Activated T-helper 2 cell treated with anti-CD3 and anti-CD28 coated beads, Interferon-gamma antibody, Interleukin-2, Interleukin-4, amounts not matched to agents 10 μg/mL and 5 μg/mL and 100 μg/mL, durations not matched to agents 14 hours and 24 hours and 36 hours (primary cell): ENCODE results near the gene HES3. TPM values are rescaled to one million over a fixed set of nuclear protein-coding genes. Genes with fewer than 3 reads are reported as not detected.

ENCODE experiments used
- DNase-seq: peaks from one replicate; pipeline ENCODE4 v3.0.0; 2021; ENCODE audit warnings: low spot score
- H3K27ac Mint-ChIP-seq: one replicate; pipeline ENCODE4 v1.8.0; 2021; ENCODE audit warnings: mixed read lengths
- H3K27me3 Mint-ChIP-seq: one replicate; pipeline ENCODE4 v1.8.0; 2021; ENCODE audit warnings: low read depth, mixed read lengths
- H3K36me3 Mint-ChIP-seq: one replicate; pipeline ENCODE4 v1.8.0; 2021; ENCODE audit warnings: low read depth, mixed read lengths
- H3K4me1 Mint-ChIP-seq: one replicate; pipeline ENCODE4 v1.8.0; 2021; ENCODE audit warnings: low read depth, mixed read lengths
- H3K4me3 Mint-ChIP-seq: one replicate; pipeline ENCODE4 v1.8.0; 2021; ENCODE audit warnings: low read depth, mild to moderate bottlenecking, moderate library complexity, mixed read lengths
- H3K9me3 Mint-ChIP-seq: one replicate; pipeline ENCODE4 v1.8.0; 2021; ENCODE audit warnings: mixed read lengths
- intact Hi-C: fragments of 100-400 bp; cut with micrococcal nuclease; formaldehyde crosslinking; loops from one replicate; pipeline ENCODE4 v1.15.1; 2023
- total RNA-seq: library from RNA; stranded (reverse); gene quantifications from 2 replicates; pipeline ENCODE4 v1.2.3, GENCODE V29; 2022

The HES3 gene
- total RNA-seq, 1 donor from 2014 or later = not detected

DNA sequence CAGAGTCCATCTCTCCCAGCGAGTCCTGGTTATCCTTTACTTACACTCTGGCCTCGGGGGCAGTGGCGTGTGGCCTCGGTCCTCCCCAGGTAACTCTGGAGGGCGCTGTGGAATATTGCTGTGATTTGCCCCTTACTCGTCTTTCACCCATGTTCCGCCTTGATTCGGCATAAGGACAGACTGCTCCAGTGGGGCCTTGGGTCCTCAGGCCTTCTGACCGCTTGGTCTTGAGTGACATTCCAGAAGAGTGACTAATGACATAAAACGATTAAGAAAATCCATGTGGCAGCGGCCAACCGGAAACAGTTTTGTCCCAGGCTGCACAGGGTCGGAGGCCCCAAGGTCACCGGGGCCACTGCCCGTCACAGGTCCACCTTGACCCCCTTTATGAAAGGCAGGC, 19.3 kb upstream of the HES3 start:
- H3K27me3 Mint-ChIP-seq = no peaks in the 10 kb centered on the region
- peaks cover 58% of the 10 kb centered on the region for H3K36me3 Mint-ChIP-seq
- H3K4me1 Mint-ChIP-seq = no peaks in the 10 kb centered on the region
- no peak for DNase-seq
- H3K9me3 Mint-ChIP-seq = no peaks in the 10 kb centered on the region
- intact Hi-C loops = no loop called here
- H3K27ac Mint-ChIP-seq = no peak overlapping the region
- H3K4me3 Mint-ChIP-seq = no peak overlapping the region

DNA sequence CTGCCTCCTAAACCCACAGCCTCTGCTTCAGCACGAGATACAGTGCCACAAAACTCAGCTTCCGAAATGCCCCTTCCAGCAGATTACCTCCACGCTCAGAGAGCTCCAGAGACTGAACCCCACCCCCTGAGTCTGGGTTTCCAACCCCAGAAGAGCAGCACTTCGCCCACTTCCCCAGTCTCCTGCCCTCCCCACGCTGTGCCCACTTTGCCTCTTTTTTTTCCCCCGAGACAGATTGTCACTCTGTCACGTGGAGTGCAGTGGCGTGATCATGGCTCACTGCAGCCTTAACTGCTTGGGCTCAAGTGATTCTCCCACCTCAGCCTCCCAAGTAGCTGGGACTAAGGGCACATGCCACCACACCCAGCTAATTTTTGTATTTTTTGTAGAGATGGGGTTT, 18.3 kb upstream of the HES3 start:
- no peaks in the 10 kb centered on the region for H3K4me1 Mint-ChIP-seq
- no peaks in the 10 kb centered on the region for H3K27me3 Mint-ChIP-seq
- no peak overlapping the region for H3K4me3 Mint-ChIP-seq
- no peak for DNase-seq
- intact Hi-C loops = no loop called here
- no peaks in the 10 kb centered on the region for H3K9me3 Mint-ChIP-seq
- H3K36me3 Mint-ChIP-seq = peaks cover 54% of the 10 kb centered on the region
- H3K27ac Mint-ChIP-seq = no peak overlapping the region

DNA sequence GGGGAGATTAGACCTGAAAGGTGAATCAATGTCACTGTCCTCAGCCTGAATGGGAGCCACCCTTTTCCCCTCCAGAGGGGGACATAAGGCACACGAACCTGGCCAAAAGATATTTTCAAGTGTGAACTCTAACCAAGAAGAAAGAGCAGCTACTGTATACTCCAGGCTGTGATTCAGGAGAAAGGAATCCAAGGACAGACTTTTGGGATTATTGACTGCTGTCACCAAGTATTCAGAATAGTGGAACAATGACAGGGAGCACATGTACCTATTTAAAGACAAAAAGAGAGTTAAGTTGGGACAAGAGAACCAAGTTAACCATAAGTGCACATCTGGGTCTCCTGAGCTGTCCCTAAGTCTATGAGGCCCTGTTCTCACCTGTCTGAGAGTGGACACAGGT, 10.6 kb upstream of the HES3 start:
- H3K36me3 Mint-ChIP-seq = peaks cover 35% of the 10 kb centered on the region
- no peak overlapping the region for H3K27ac Mint-ChIP-seq
- no peak for DNase-seq
- H3K4me3 Mint-ChIP-seq = peak overlapping the region; percentile 89
- peaks cover 9% of the 10 kb centered on the region for H3K4me1 Mint-ChIP-seq
- H3K27me3 Mint-ChIP-seq = no peaks in the 10 kb centered on the region
- intact Hi-C loops = no loop called here
- no peaks in the 10 kb centered on the region for H3K9me3 Mint-ChIP-seq

GRCh38 chr1:6234502-6235295, 9.3 kb upstream of the HES3 start:
- H3K4me1 Mint-ChIP-seq = peaks cover 9% of the 10 kb centered on the region
- peak overlapping the region; percentile 89 for H3K4me3 Mint-ChIP-seq
- H3K27ac Mint-ChIP-seq = peak overlapping the region; percentile 60
- intact Hi-C loops = loop anchor here (2.0 to 5.0 kb wide), 2 partner anchors 28 to 37 kb away; partner anchors contain the start of genes RNF207 and RPL22
- no peak for DNase-seq
- H3K27me3 Mint-ChIP-seq = peaks cover 11% of the 10 kb centered on the region
- peaks cover 33% of the 10 kb centered on the region for H3K36me3 Mint-ChIP-seq
- H3K9me3 Mint-ChIP-seq = no peaks in the 10 kb centered on the region

GRCh38 chr1:6235296-6235677, 8.7 kb upstream of the HES3 start:
- H3K4me1 Mint-ChIP-seq = peaks cover 9% of the 10 kb centered on the region

DNA sequence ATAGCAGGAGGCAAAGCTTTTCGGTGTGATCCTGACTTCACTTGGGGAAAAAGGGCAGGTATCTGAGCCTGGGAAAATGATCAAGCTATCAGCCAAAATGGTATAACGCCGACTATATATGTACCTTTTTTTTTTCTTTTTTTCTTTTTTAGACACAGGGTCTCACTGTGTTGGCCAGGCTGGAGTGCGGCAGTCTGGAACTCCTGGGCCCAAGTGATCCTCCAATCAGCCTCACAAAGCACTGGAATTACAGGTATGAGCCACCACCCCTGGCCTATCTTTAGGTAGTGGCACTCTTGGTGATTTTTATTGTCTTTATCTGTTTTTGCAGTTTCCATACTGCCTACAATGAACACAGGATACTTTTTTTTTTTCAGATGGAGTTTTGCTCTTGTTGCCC, 6.9 kb upstream of the HES3 start:
- peak overlapping the region; percentile 39 for H3K4me3 Mint-ChIP-seq
- no peaks in the 10 kb centered on the region for H3K9me3 Mint-ChIP-seq
- intact Hi-C loops = loop anchor here (5.0 kb wide), 1 partner anchor 40 kb away; the partner anchor contains the start of gene RPL22
- peaks cover 12% of the 10 kb centered on the region for H3K4me1 Mint-ChIP-seq
- H3K36me3 Mint-ChIP-seq = peaks cover 18% of the 10 kb centered on the region
- DNase-seq = no peak
- peaks cover 29% of the 10 kb centered on the region for H3K27me3 Mint-ChIP-seq
- H3K27ac Mint-ChIP-seq = no peak overlapping the region

More at GRCh38 chr1:6235296-6235677, 8.7 kb upstream of the HES3 start:
- Mint-ChIP-seq H3K9me3 (no peaks in the 10 kb centered on the region), H3K36me3 (peaks cover 31% of the 10 kb centered on the region), H3K27me3 (peaks cover 15% of the 10 kb centered on the region), H3K4me3 (peak overlapping the region; percentile 89), H3K27ac (peak overlapping the region; percentile 60)
- intact Hi-C loops = loop anchor here (2.0 to 5.0 kb wide), 2 partner anchors 28 to 38 kb away; partner anchors contain the start of genes RNF207 and RPL22
- no peak for DNase-seq

- Mint-ChIP-seq H3K27ac (no peak overlapping the region), H3K9me3 (no peaks in the 10 kb centered on the region), H3K36me3 (peaks cover under 1% of the 10 kb centered on the region), H3K4me3 (no peak overlapping the region), H3K4me1 (peaks cover 7% of the 10 kb centered on the region), H3K27me3 (peaks cover 44% of the 10 kb centered on the region)
- DNase-seq = no peak
- intact Hi-C loops = loop anchor here (5.0 kb wide), 1 partner anchor 42 kb away; the partner anchor contains the start of gene RPL22
These were observed 4.7 kb upstream of the HES3 start for GRCh38 chr1:6239213-6239752.

DNA sequence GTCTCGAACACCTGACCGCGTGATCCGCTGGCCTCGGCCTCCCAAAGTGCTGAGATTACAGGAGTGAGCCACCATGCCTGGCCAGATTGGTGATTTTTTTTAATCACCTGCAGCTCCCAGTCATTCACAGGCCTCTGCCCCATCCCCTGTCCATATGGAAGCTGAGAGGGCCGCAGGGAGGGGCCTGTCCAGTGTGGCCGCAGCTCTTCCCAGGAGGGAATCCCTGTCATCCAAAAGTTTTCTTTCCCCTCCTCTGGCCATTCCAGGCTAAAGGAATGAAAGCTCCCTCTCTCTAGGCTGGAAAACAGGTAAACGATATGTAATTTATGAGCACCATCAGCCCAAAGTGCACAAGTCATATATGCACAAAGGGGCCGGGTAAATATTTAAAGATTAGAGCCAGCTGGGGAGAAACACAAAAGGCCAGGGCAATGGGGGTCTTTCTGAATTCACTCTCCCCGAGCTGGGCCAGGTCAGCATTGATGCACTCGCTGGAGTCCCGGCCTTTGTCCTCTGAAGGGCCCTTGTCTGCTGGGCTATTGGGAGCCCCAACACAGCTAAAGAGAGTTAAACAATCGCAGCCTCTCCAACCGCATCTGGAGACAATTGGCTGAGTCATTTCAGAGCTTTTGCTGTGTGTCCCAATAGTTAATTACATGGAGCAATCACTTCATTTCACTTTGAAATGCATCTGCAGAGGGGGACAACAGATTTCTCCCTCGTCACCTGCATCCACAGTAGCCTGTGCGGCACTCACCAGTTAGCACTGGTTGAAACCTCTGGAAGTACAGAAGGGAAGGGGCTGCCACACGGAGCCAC, 3.8 kb upstream of the HES3 start:
- H3K36me3 Mint-ChIP-seq = no peaks in the 10 kb centered on the region
- H3K4me1 Mint-ChIP-seq = peaks cover 3% of the 10 kb centered on the region
- H3K27ac Mint-ChIP-seq = no peak overlapping the region
- H3K27me3 Mint-ChIP-seq = peaks cover 49% of the 10 kb centered on the region
- no peak for DNase-seq
- no peak overlapping the region for H3K4me3 Mint-ChIP-seq
- no peaks in the 10 kb centered on the region for H3K9me3 Mint-ChIP-seq
- intact Hi-C loops = loop anchor here (5.0 kb wide), 1 partner anchor 43 kb away; the partner anchor contains the start of gene RPL22

DNA sequence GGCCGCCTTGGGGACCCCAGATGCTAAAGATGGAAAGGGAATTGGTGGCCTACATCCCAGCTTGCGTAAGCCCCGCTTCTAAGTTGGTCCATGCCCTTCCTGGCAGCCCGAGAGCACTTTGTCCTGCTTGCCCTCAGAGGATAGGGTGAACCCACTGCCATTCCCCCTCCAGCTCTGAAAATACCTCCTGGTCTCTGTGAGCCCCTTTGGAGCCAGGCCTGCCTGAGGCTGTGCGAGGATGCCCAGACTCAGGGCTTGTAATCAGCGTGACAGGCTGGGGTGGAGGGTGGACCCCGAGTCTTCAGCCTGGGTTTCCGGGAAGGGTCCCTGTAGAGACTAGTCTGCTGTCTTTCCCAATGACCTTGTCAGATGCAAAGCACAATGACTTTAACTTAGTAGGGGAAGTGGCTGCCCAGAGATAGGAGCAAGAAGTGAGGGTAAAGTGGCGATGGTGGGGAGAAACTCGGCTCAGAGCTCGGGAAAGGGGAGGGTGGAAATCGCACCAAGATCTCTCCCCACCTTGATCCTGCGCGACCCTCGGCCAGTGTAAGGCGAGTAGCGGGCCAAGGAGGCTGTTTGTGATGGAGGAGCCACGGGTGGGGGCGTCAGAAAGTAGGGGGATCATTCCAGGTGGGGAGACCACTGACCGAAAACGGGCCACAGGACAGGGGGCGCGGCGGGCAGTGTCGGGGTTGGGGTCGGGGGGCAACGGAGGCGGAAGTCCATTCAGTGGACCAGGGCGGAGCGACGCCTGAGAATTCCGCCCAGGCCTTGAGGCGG, 2.7 kb upstream of the HES3 start:
- Mint-ChIP-seq H3K36me3 (no peaks in the 10 kb centered on the region), H3K27me3 (peaks cover 50% of the 10 kb centered on the region), H3K4me1 (peaks cover 3% of the 10 kb centered on the region), H3K9me3 (no peaks in the 10 kb centered on the region), H3K4me3 (no peak overlapping the region), H3K27ac (no peak overlapping the region)
- intact Hi-C loops = no loop called here
- DNase-seq = no peak

DNA sequence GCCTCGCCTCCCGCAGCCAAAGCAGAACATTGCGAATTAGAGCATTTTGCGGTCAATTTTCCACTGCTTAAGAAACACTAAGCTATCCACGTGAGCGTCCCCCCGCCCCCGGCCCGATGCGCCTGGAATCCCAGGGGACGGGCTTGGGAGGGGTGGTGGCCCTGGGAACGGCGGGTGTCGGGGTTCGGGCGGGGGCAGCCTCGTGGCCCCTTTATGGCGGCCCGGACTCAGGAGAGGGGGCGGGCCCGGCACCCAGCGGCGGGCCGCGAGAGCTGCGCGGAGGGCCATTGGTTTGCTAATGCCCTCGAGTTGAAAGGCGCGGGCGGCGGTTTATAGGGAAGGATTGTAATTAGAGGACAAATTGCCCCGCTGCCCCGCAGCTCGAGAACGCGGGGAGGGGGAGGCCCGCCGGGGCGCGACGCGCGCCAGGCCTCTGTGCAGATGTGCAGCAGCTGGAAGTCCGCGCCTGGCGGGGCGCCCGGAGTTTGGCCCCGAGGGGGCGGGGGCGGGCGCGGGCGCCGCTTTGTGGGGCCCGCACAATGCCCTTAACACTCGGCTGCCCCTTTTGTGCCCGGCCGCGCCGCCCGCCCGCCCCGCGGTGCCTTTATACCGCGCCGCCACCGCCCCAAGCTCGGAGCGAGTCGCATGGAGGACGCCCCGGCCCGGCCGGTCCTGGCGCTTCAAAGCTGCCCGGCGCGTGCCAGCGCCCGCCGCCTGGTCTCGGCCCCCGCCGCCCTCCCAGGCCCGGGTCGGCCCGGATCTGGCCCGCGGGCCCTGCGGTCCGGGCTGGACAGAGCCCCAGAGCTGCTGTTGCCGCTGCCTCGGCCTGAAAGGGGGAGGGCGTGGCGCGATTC, 1.9 kb upstream of the HES3 start:
- no peaks in the 10 kb centered on the region for H3K9me3 Mint-ChIP-seq
- no peak overlapping the region for H3K4me3 Mint-ChIP-seq
- intact Hi-C loops = no loop called here
- peaks cover 7% of the 10 kb centered on the region for H3K4me1 Mint-ChIP-seq
- DNase-seq = no peak
- no peaks in the 10 kb centered on the region for H3K36me3 Mint-ChIP-seq
- H3K27me3 Mint-ChIP-seq = peaks cover 58% of the 10 kb centered on the region
- H3K27ac Mint-ChIP-seq = no peak overlapping the region

- no peaks in the 10 kb centered on the region for H3K9me3 Mint-ChIP-seq
- no peaks in the 10 kb centered on the region for H3K36me3 Mint-ChIP-seq
- peaks cover 7% of the 10 kb centered on the region for H3K4me1 Mint-ChIP-seq
- intact Hi-C loops = no loop called here
- peaks cover 69% of the 10 kb centered on the region for H3K27me3 Mint-ChIP-seq
- no peak overlapping the region for H3K4me3 Mint-ChIP-seq
- H3K27ac Mint-ChIP-seq = no peak overlapping the region
- no peak for DNase-seq
These were observed 735 bp upstream of the HES3 start for GRCh38 chr1:6243053-6243834.
